Smooth muscle cell (in vitro differentiated cells): ENCODE measurements around the gene TSC22D4. TPM values are rescaled to one million over a fixed set of nuclear protein-coding genes. Genes with fewer than 3 reads are reported as not detected.

Experiments
- DNase-seq: peaks from one replicate; lab custom pipeline; 2025; ENCODE audit not compliant: unreplicated experiment; lab: John Stamatoyannopoulos, UW
- H2AFZ ChIP-seq: fragments of 200-600 bp; sonication (generic); 2 replicates; pipeline ENCODE4 v1.6.0; 2016; ENCODE audit warnings: antibody characterized with exemption, low read depth, mild to moderate bottlenecking
- H3F3A ChIP-seq: fragments of 200-600 bp; sonication (generic); 2 replicates; pipeline ENCODE4 v1.6.0; 2017; ENCODE audit warnings: antibody characterized with exemption, low read depth
- H3K27ac ChIP-seq: fragments of 200-600 bp; sonication (generic); 2 replicates; pipeline ENCODE4 v1.5.1; 2016; ENCODE audit warnings: low read depth, mild to moderate bottlenecking
- H3K27me3 ChIP-seq: fragments of 200-600 bp; sonication (generic); 2 replicates; pipeline ENCODE4 v1.6.1; 2016; ENCODE audit warnings: low read depth, mild to moderate bottlenecking
- H3K36me3 ChIP-seq: fragments of 200-600 bp; sonication (generic); 2 replicates; pipeline ENCODE4 v1.5.1; 2016; ENCODE audit warnings: low read depth
- H3K4me1 ChIP-seq: fragments of 200-600 bp; sonication (generic); 2 replicates; pipeline ENCODE4 v1.5.1; 2016; ENCODE audit warnings: low read depth
- H3K4me2 ChIP-seq: fragments of 200-600 bp; sonication (generic); 2 replicates; pipeline ENCODE4 v1.6.0; 2016; ENCODE audit warnings: mild to moderate bottlenecking
- H3K4me3 ChIP-seq: fragments of 200-600 bp; sonication (generic); 2 replicates; pipeline ENCODE4 v1.5.1; 2016; ENCODE audit warnings: mild to moderate bottlenecking
- H3K79me2 ChIP-seq: fragments of 200-600 bp; sonication (generic); 2 replicates; pipeline ENCODE4 v1.6.0; 2016; ENCODE audit warnings: low read depth, mild to moderate bottlenecking
- H3K9ac ChIP-seq: fragments of 200-600 bp; sonication (generic); 2 replicates; pipeline ENCODE4 v1.6.0; 2016; ENCODE audit warnings: low read depth
- H3K9me3 ChIP-seq: fragments of 200-600 bp; sonication (generic); replicated peaks from 2 replicates; pipeline ENCODE4 v1.5.1; 2016; ENCODE audit warnings: low read depth
- H4K20me1 ChIP-seq: fragments of 200-600 bp; sonication (generic); 2 replicates; pipeline ENCODE4 v1.6.0; 2016; ENCODE audit warnings: low read depth
- CTCF ChIP-seq: fragments of 200-600 bp; sonication (generic); IDR thresholded peaks from 2 replicates; pipeline ENCODE4 v1.5.1; 2017; ENCODE audit warnings: borderline replicate concordance, mild to moderate bottlenecking, antibody characterized with exemption; ENCODE audit not compliant: insufficient read depth, poor library complexity, severe bottlenecking
- WGBS: methylation state at CpG from one replicate; pipeline ENCODE4 v1.1.7; 2016; ENCODE audit warnings: low lambda C conversion rate; 5-methylcytosine and 5-hydroxymethylcytosine counted together
- polyA plus RNA-seq: library from polyadenylated mRNA; unstranded; fragments of >200 nt; fragmentation: Nextera tagmentation; extraction: Ambion mirVana; gene quantifications from 2 replicates; pipeline ENCODE4 v1.2.1, GENCODE V29; 2016
- total RNA-seq: library from RNA; depleted of rRNA; stranded (reverse); fragments of >200 nt; gene quantifications from 2 replicates; pipeline ENCODE4 v1.2.3, GENCODE V29; 2014

TSC22D4 gene
- total and polyA plus RNA-seq, 2 experiments from 2014 or later = 20.0 to 51.1 TPM

- peaks cover 13% of the 10 kb centered on the region for H3K79me2 ChIP-seq
- no peak for TF ChIP-seq CTCF
- no peaks in the 10 kb centered on the region for H3K9me3 ChIP-seq
- H3K27ac ChIP-seq = no peak overlapping the region
- no peaks in the 10 kb centered on the region for H3K36me3 ChIP-seq
- no peak overlapping the region for H3K9ac ChIP-seq
- no peaks in the 10 kb centered on the region for H3K27me3 ChIP-seq
- peaks cover 6% of the 10 kb centered on the region for H4K20me1 ChIP-seq
- H3F3A ChIP-seq = peaks cover 15% of the 10 kb centered on the region
- H2AFZ ChIP-seq = no peak overlapping the region
- H3K4me1 ChIP-seq = peaks cover 9% of the 10 kb centered on the region
- WGBS = 82% methylated on average over 2 of the region's 2 CpGs
- DNase-seq = no peak
- H3K4me3 ChIP-seq = no peak overlapping the region
- H3K4me2 ChIP-seq = no peak overlapping the region
Observed at GRCh38 chr7:100438172-100438571, 40.8 kb downstream of the TSC22D4 start.

GRCh38 chr7:100437150-100438100, 41.6 kb downstream of the TSC22D4 start:
- Histone ChIP-seq H3K4me2 (peak overlapping the region; percentile 98), H3K79me2 (peaks cover 14% of the 10 kb centered on the region), H2AFZ (no peak overlapping the region), H3K27me3 (no peaks in the 10 kb centered on the region), H3K9me3 (no peaks in the 10 kb centered on the region), H3K36me3 (no peaks in the 10 kb centered on the region), H3K9ac (no peak overlapping the region), H3K27ac (no peak overlapping the region), H4K20me1 (peaks cover 6% of the 10 kb centered on the region), H3K4me3 (peak overlapping the region; percentile 90), H3F3A (peaks cover 15% of the 10 kb centered on the region), H3K4me1 (peaks cover 9% of the 10 kb centered on the region)
- 98% methylated on average over 28 of the region's 28 CpGs for WGBS
- no peak for DNase-seq
- TF ChIP-seq CTCF = no peak

- Histone ChIP-seq H3K27ac (peak overlapping the region; percentile 83), H3K79me2 (peaks cover 32% of the 10 kb centered on the region), H2AFZ (no peak overlapping the region), H3K9ac (peak overlapping the region; percentile 91), H3K4me1 (peaks cover 24% of the 10 kb centered on the region), H4K20me1 (peaks cover 19% of the 10 kb centered on the region), H3K4me2 (peak overlapping the region; percentile 98), H3K4me3 (peak overlapping the region; percentile 90), H3K9me3 (no peaks in the 10 kb centered on the region), H3F3A (peaks cover 15% of the 10 kb centered on the region), H3K27me3 (no peaks in the 10 kb centered on the region), H3K36me3 (no peaks in the 10 kb centered on the region)
- TF ChIP-seq CTCF = no peak
- WGBS = 3% methylated on average over 42 of the region's 81 CpGs
- no peak for DNase-seq
Observed at GRCh38 chr7:100435401-100436304, 43.4 kb downstream of the TSC22D4 start.
